ENCODE data around the gene TTC3. TPM values are rescaled to one million over a fixed set of nuclear protein-coding genes. Genes with fewer than 3 reads are reported as not detected.

The TTC3 gene
- total RNA-seq = 207 and 211 TPM in 2 replicates

GRCh38 chr21:37072988-37073416, at the start of gene TTC3, which contains the start of gene PIGP:
TSS of gene TTC3 (plus strand) at chr21:37073254. CDS start at chr21:37087258, 14,004 bp downstream.
TSS of gene PIGP (minus strand) at chr21:37073071. CDS start at chr21:37072515, 556 bp downstream.

Small RNA genes within 50 kb of the gene (small RNA-seq; reads per million reads assigned to genes)
- gene RN7SL678P (ENCODE audit: low replicate concordance) (not detected), gene RNU6-696P (ENCODE audit: low replicate concordance) (not detected)

Other genes starting within 250 kb of the TTC3 start
- gene HLCS, start 106.6 kb upstream of the TTC3 start, total RNA-seq = 35.2 and 39.4 TPM in 2 replicates
- under 0.01 TPM in 1 of 2 replicates, not detected in the other for gene RIPPLY3, start 66.6 kb upstream of the TTC3 start, total RNA-seq
- gene PIGP, start 183 bp upstream of the TTC3 start, total RNA-seq = 6.4 and 7.7 TPM in 2 replicates
- 47.9 and 70.3 TPM in 2 replicates for gene VPS26C, start 194.1 kb downstream of the TTC3 start, total RNA-seq